ENCODE data around the gene EIF2A.

EIF2A gene

DNA sequence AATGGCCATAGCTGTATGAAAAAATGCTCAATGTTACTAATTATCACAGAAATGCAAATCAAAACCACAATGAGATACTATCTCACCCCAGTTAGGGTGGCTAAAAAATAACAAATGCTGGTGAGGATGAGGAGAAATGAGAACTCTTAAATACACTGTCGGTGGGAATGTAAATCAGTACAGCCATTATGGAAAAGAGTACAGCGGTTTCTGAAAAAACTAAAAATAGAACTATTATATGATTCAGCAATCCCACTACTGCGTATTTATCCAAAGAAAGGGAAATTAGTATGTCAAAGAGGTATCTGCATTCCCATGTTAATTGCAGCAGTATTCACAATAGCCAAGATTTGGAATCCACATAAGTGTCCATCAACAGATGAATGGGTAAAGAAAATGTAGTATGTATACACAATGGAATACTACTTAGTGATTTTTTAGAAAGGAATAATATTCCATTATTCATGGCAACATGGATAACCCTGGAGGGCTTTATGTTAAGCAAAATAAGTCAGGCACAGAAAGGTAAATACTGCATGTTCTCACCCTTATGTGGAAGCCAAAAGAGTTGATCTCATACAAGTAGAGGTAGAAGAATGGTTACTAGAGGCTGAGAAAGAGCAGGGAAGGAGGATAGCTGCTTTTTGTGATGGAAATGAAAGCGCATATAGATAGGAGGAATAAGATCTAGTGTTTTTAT is 35.3 kb upstream of the EIF2A start:
- no peak overlapping the region for H3K4me3 ChIP-seq (ENCODE audit: low read length)
- TF ChIP-seq, protein P1, sequence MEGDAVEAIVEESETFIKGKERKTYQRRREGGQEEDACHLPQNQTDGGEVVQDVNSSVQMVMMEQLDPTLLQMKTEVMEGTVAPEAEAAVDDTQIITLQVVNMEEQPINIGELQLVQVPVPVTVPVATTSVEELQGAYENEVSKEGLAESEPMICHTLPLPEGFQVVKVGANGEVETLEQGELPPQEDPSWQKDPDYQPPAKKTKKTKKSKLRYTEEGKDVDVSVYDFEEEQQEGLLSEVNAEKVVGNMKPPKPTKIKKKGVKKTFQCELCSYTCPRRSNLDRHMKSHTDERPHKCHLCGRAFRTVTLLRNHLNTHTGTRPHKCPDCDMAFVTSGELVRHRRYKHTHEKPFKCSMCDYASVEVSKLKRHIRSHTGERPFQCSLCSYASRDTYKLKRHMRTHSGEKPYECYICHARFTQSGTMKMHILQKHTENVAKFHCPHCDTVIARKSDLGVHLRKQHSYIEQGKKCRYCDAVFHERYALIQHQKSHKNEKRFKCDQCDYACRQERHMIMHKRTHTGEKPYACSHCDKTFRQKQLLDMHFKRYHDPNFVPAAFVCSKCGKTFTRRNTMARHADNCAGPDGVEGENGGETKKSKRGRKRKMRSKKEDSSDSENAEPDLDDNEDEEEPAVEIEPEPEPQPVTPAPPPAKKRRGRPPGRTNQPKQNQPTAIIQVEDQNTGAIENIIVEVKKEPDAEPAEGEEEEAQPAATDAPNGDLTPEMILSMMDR (conservative IDR thresholded peaks at IDR 0.05; ENCODE audit: low read length) = no peak
- DNase-seq (ENCODE audit: low read depth) = no peak

DNA sequence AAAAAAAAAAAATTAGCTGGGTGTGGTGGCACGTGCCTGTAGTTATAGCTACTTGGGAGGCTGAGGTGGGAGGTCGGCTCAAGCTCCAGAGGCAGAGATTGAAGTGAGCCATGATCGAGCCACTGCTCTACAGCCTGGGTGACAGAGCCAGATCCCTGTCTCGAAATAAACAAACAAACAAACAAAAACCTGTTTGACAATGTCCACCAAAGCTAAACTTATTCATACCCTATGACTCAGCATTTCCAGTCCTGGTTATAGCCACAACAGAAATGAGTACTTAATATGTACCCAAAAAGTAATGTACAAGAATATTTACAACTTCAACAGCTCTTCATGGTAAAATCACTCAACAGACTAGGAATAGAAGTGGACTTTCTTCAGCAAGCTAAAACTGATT is 31.4 kb upstream of the EIF2A start:
- DNase-seq (ENCODE audit: low read depth) = no peak
- TF ChIP-seq, protein P1 (conservative IDR thresholded peaks at IDR 0.05; ENCODE audit: low read length) = no peak
- H3K4me3 ChIP-seq (ENCODE audit: low read length) = no peak overlapping the region

DNA sequence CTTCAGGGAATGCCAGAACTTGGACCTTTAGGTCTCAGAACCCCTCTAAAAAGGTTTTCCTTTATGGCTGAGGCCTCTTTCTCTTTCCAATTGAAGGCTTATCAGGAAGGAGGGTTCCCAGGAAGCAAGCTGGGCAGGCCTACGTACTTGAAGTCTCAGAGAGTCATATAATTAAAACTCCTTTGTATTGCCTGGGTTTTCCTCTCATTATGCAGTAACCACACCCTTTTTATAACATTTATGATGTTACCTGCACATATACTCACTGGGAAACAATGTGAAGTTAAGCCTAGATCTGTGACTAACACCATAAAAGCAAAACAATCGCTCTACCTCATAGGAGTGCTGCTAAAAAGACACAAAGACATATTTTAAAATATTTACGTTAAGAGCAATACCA is 27.6 kb upstream of the EIF2A start:
- no peak overlapping the region for H3K4me3 ChIP-seq (ENCODE audit: low read length)
- no peak for DNase-seq (ENCODE audit: low read depth)
- TF ChIP-seq, protein P1 (conservative IDR thresholded peaks at IDR 0.05; ENCODE audit: low read length) = no peak

DNA sequence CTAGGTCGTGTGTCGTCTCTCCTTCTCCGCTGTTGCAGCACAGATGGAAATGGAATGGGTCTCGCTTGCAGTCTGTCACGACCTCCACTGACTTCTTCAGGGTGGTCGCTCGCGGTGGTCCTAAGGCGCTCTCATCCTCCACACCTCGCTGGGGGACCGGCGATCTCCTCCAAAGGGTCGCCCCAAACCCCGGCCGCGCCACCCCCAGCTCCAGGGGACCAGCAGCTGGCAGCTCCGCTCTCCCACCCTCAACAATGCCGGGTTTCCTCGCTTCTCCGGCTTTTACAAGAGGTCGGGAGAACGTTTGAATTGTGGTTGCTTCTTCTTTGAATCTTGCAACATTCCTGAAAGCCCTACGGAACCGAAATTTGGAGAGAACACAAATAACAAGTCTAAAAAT is 26.2 kb upstream of the EIF2A start:
- TF ChIP-seq, protein P1 (conservative IDR thresholded peaks at IDR 0.05; ENCODE audit: low read length) = no peak
- H3K4me3 ChIP-seq (ENCODE audit: low read length) = peak overlapping the region; percentile 14; the same call in 1 of the 2 replicates
- DNase-seq (ENCODE audit: low read depth) = no peak

DNA sequence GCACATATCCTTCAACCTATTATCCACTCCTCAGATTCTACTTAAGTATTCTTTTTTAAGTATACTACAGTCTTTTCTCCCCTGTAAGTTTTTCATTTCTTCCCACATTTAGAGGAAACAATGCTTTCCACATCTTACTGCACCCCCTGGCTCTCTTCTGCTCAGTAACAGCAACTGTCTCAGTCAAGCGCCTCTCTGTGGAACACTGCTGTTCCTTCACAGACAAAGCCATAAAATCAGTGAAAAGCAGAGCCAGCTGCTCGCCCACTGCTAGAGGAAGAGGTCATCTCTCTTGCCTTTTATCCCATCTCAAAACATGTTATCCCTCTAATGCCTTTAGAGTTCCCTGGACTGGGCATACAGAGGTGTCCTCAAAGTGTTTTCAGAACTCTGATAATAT is 25.1 kb upstream of the EIF2A start:
- no peak for DNase-seq (ENCODE audit: low read depth)
- H3K4me3 ChIP-seq (ENCODE audit: low read length) = no peak overlapping the region
- TF ChIP-seq, protein P1 (conservative IDR thresholded peaks at IDR 0.05; ENCODE audit: low read length) = peak; percentile 18; the same call in 1 of the 2 replicates

DNA sequence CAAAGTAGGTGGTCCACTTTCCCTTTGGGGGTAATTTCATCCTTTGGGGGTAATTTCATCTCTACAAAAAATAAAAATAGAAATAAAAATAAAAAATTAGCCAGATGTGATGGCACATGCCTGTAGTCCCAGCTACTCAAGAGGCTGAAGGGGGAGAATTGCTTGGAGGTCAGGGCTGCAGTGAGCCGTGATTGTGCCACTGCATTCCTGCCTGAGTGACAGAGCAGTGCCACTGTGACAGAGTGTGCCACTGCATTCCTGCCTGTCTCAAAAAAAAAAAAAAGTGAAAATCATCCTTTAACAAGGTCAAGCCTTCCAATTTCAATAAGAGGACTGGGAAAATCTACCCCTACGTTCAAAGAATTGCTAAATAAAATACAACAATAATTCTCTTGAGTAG is 23.0 kb upstream of the EIF2A start:
- H3K4me3 ChIP-seq (ENCODE audit: low read length) = no peak overlapping the region
- no peak for DNase-seq (ENCODE audit: low read depth)
- TF ChIP-seq, protein P1 (conservative IDR thresholded peaks at IDR 0.05; ENCODE audit: low read length) = no peak

DNA sequence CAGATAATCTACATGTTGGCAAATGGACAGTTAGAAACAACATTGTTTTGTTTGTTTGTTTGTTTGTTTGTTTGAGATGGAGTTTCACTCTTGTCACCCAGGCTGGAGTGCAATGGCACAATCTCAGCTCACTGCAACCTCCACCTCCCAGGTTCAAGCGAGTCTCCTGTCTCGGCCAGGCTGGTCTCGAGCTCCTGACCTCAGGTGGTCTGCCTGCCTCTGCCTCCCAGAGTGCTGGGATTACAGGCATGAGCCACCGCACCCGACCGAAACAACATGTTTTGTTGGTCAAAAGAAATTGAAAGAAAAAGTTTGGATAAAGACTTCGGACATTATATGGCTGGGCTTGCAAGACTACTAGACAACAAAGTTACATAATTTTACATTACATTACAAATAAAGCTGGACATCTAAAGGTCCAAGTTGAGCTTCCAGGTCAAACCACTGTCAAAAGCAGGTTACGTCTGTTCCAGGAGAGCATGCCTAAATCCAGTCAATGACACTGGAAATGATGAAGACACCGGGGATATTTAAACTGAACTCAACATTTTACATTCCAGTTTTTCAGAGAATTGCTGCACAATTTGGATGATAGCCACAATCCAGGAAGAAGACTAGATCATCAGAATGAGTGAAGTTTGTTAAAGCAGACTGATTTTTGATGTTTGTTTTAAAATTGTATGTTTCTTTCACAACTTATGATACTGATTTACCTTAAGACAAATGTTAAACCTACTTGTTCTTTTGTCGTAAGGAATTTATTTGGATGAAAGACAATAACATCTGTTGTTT is 18.9 kb upstream of the EIF2A start:
- DNase-seq (ENCODE audit: low read depth) = no peak
- H3K4me3 ChIP-seq (ENCODE audit: low read length) = no peak overlapping the region
- TF ChIP-seq, protein P1 (conservative IDR thresholded peaks at IDR 0.05; ENCODE audit: low read length) = no peak

Data from AG10803 (cell line).